OCI-LY7 (cell line): ENCODE measurements around the gene BTBD9. TPM values are rescaled to one million over a fixed set of nuclear protein-coding genes. Genes with fewer than 3 reads are reported as not detected.

Source experiments
- BruUV-seq: library from RNA; stranded (reverse); fragments of 400-500 nt; replicated peaks from 2 replicates; lab custom pipeline; 2021; lab: Mats Ljungman, UMichigan
- CTCF ChIA-PET: fragments of 300-600 bp; sonication (Branson Sonifier 250); formaldehyde crosslinking; loops from one replicate; lab custom pipeline; 2022; ENCODE audit warnings: antibody characterized with exemption; ENCODE audit not compliant: unreplicated experiment; lab: Charles Lee
- POLR2A ChIA-PET: fragments of 300-600 bp; sonication (Branson Sonifier 250); formaldehyde crosslinking; loops from one replicate; lab custom pipeline; 2022; ENCODE audit warnings: antibody characterized with exemption; lab: Charles Lee
- DNase-seq: peaks from one replicate; pipeline ENCODE4 v3.0.0-alpha.2; 2015; ENCODE audit warnings: low spot score
- H2AFZ ChIP-seq: fragments of 200-600 bp; sonication (generic), shearing (Covaris generic); 2 replicates; pipeline ENCODE4 v1.6.1; 2014; ENCODE audit warnings: mild to moderate bottlenecking, antibody characterized with exemption, low read length, moderate library complexity
- H3K27ac ChIP-seq: fragments of 200-600 bp; sonication (generic); 2 replicates; pipeline ENCODE4 v1.5.1; 2014; ENCODE audit warnings: mixed run types, low read depth, mild to moderate bottlenecking, moderate library complexity, low read length, inconsistent platforms; ENCODE audit not compliant: poor library complexity, severe bottlenecking
- H3K36me3 ChIP-seq: fragments of 200-600 bp; sonication (generic); 2 replicates; pipeline ENCODE4 v1.6.1; 2014; ENCODE audit warnings: mild to moderate bottlenecking, antibody characterized with exemption, low read length, moderate library complexity, mixed read lengths; ENCODE audit not compliant: insufficient read depth
- H3K4me1 ChIP-seq: fragments of 200-600 bp; sonication (generic); 2 replicates; pipeline ENCODE4 v1.5.1; 2014; ENCODE audit warnings: mild to moderate bottlenecking, low read length; ENCODE audit not compliant: insufficient read depth, poor library complexity, severe bottlenecking
- H3K4me2 ChIP-seq: fragments of 200-600 bp; sonication (generic); 2 replicates; pipeline ENCODE4 v1.6.1; 2014; ENCODE audit warnings: mild to moderate bottlenecking, low read length
- H3K4me3 ChIP-seq: fragments of 200-600 bp; sonication (generic); 2 replicates; pipeline ENCODE4 v1.5.1; 2014; ENCODE audit warnings: mild to moderate bottlenecking, low read depth, low read length; ENCODE audit not compliant: poor library complexity, severe bottlenecking
- H3K79me2 ChIP-seq: fragments of 200-600 bp; sonication (generic); 2 replicates; pipeline ENCODE4 v1.6.1; 2016; ENCODE audit warnings: low read depth, mild to moderate bottlenecking, low read length, moderate library complexity, mixed read lengths; ENCODE audit not compliant: insufficient read depth
- H3K9me2 ChIP-seq: fragments of 200-600 bp; sonication (generic); 2 replicates; pipeline ENCODE4 v1.6.1; 2016; ENCODE audit warnings: mild to moderate bottlenecking, low read length, mixed read lengths; ENCODE audit not compliant: insufficient read depth
- H3K9me3 ChIP-seq: fragments of 200-600 bp; sonication (generic); 2 replicates; pipeline ENCODE4 v1.6.1; 2014; ENCODE audit warnings: mild to moderate bottlenecking, mixed run types, low read length, mixed read lengths
- H4K20me1 ChIP-seq: fragments of 200-600 bp; sonication (generic); 2 replicates; pipeline ENCODE4 v1.6.1; 2014; ENCODE audit warnings: mild to moderate bottlenecking, antibody characterized with exemption, low read length, moderate library complexity, mixed read lengths; ENCODE audit not compliant: insufficient read depth
- EZH2phosphoT487 ChIP-seq: fragments of 200-600 bp; sonication (generic); IDR thresholded peaks from 2 replicates; pipeline ENCODE4 v1.6.1; 2018; ENCODE audit warnings: low read depth, borderline replicate concordance, mild to moderate bottlenecking, mixed run types, antibody characterized with exemption, low read length, moderate library complexity, mixed read lengths
- intact Hi-C: fragments of 100-400 bp; cut with micrococcal nuclease; formaldehyde crosslinking; loops from one replicate; pipeline ENCODE4 v1.10.0; 2022; ENCODE audit not compliant: unreplicated experiment
- total RNA-seq, 2 experiments: library from RNA; depleted of rRNA in 1 of 2; stranded (reverse); fragments of >200 nt in 1 of 2; shearing (Covaris generic) in 1 of 2; gene quantifications; 2 replicates each; pipeline ENCODE4 v1.2.3, GENCODE V29; 2014 to 2022
- TF ChIP-seq, protein P1 (sequence below): fragments of 200-600 bp; sonication (generic); conservative IDR thresholded peaks from 2 replicates; pipeline ENCODE4 v1.5.1; 2014; ENCODE audit warnings: mild to moderate bottlenecking, antibody characterized with exemption, low read length, moderate library complexity, mixed read lengths

The BTBD9 gene
- total RNA-seq, 2 experiments from 2014 or later: 5.9 to 7.3 TPM

DNA sequence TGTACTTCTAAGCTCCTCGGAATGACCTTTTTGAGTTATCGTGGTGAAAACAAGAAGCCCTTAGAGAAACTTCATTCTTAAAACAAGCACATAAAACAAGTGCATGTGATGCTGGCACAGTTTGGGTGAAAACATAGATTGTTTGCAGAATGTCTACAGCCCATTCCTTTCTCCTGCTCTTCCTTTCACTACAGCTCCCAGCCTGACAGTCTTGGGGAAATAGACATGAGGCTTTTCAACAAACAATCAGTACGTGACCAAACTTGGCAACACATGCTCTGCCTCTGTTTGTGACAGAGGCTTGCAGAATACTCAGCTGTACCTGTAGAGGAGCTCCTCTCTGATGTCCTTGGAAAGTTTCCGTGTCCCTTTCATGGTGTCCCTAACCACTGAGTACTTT, 498.6 kb downstream of the BTBD9 start:
- H3K4me2 ChIP-seq: no peak overlapping the region
- no peaks in the 10 kb centered on the region for H3K36me3 ChIP-seq
- H3K9me2 ChIP-seq: no peaks in the 10 kb centered on the region
- no peak overlapping the region for H3K4me3 ChIP-seq
- DNase-seq: no peak
- H4K20me1 ChIP-seq: peaks cover 3% of the 10 kb centered on the region; the same call in 1 of the 2 replicates
- no peaks in the 10 kb centered on the region for H3K9me3 ChIP-seq
- ChIA-PET CTCF (no interaction called here), POLR2A (interaction anchor here (0.6 to 1.1 kb wide), 4 partner anchors 75 to 209 kb away, joined by 3 to 4 read pairs (median 3); no protein-coding TSS in a partner anchor)
- H3K4me1 ChIP-seq: no peaks in the 10 kb centered on the region
- BruUV-seq: no TSS peak
- no peak overlapping the region for H2AFZ ChIP-seq
- intact Hi-C loops: no loop called here
- H3K79me2 ChIP-seq: no peaks in the 10 kb centered on the region
- H3K27ac ChIP-seq: no peak overlapping the region
- TF ChIP-seq EZH2phosphoT487: no peak

DNA sequence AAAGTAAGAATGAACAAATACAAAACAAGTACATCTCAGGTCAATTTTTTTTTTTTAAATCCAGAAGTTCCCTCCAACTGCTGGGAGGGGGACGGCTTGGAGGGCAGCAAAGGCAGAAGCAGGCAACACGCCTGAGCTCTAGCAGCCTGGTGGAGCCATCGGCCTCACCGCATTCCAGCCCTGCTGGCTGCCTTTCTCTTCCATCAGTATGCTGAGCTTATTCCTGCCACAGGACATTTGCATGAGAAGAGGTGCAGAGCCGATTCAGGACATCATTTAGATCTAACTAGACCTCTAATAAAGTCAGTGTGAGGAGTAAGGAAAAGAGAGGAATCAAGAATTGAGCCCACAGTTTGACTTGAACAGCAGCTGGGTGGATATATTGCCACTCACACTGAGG, 501.4 kb downstream of the BTBD9 start:
- Histone ChIP-seq H3K9me2 (no peaks in the 10 kb centered on the region), H3K27ac (no peak overlapping the region), H4K20me1 (peaks cover 3% of the 10 kb centered on the region; the same call in 1 of the 2 replicates), H3K36me3 (no peaks in the 10 kb centered on the region), H3K4me1 (no peaks in the 10 kb centered on the region), H2AFZ (no peak overlapping the region), H3K4me3 (no peak overlapping the region), H3K9me3 (no peaks in the 10 kb centered on the region), H3K79me2 (no peaks in the 10 kb centered on the region), H3K4me2 (no peak overlapping the region)
- intact Hi-C loops: no loop called here
- POLR2A ChIA-PET: no interaction called here
- TF ChIP-seq EZH2phosphoT487: no peak
- TF ChIP-seq, protein P1, sequence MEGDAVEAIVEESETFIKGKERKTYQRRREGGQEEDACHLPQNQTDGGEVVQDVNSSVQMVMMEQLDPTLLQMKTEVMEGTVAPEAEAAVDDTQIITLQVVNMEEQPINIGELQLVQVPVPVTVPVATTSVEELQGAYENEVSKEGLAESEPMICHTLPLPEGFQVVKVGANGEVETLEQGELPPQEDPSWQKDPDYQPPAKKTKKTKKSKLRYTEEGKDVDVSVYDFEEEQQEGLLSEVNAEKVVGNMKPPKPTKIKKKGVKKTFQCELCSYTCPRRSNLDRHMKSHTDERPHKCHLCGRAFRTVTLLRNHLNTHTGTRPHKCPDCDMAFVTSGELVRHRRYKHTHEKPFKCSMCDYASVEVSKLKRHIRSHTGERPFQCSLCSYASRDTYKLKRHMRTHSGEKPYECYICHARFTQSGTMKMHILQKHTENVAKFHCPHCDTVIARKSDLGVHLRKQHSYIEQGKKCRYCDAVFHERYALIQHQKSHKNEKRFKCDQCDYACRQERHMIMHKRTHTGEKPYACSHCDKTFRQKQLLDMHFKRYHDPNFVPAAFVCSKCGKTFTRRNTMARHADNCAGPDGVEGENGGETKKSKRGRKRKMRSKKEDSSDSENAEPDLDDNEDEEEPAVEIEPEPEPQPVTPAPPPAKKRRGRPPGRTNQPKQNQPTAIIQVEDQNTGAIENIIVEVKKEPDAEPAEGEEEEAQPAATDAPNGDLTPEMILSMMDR: no peak
- DNase-seq: no peak
- CTCF ChIA-PET: no interaction called here
- BruUV-seq: no TSS peak

DNA sequence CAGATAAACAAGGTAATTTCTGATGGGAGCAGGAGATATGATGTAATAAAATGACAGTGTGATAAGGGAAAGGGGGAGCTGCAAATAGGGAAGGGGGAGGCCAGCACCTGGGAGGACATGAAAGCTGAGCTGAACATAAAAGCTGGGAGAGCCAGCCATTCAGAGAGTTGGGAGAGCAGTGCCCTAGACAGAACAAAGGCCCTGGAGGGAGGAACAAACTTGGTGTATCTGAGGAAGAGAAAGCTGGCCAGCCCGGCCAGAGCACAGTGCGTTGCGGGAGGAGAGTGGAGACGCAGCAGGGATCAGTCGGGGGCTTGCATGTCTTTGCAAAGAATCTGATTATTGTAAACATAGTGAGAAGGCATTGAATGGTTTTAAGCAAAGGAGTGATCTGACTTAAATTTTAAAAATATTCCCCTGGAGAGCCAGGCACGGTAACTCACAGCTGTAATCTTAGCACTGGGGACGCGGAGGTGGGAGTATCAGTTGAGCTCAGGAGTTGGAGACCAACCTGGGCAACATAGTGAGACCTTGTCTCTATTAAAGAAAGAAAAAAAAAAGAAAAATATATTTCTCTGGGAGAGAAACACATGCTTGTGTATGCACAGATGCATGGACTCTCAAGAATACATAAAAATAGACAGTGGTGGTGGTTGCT, 502.0 kb downstream of the BTBD9 start:
- H3K4me1 ChIP-seq: no peaks in the 10 kb centered on the region
- ChIA-PET POLR2A (no interaction called here), CTCF (no interaction called here)
- no TSS peak for BruUV-seq
- no peak overlapping the region for H3K27ac ChIP-seq
- peaks cover under 1% of the 10 kb centered on the region; the same call in 1 of the 2 replicates for H4K20me1 ChIP-seq
- no peak overlapping the region for H2AFZ ChIP-seq
- no peak overlapping the region for H3K4me3 ChIP-seq
- H3K4me2 ChIP-seq: no peak overlapping the region
- no peak for DNase-seq
- intact Hi-C loops: no loop called here
- H3K79me2 ChIP-seq: no peaks in the 10 kb centered on the region
- H3K9me2 ChIP-seq: no peaks in the 10 kb centered on the region
- no peaks in the 10 kb centered on the region for H3K9me3 ChIP-seq
- no peaks in the 10 kb centered on the region for H3K36me3 ChIP-seq
- TF ChIP-seq EZH2phosphoT487: no peak
- TF ChIP-seq, protein P1: no peak
